ENCODE data around the gene AKAP10.

GRCh38 chr17:19958023-19958422 lies 19.6 kb downstream of the AKAP10 start:
- no peak for TF ChIP-seq CTCF (IDR thresholded peaks at IDR 0.05; ENCODE audit: low read length)
- no peak for TF ChIP-seq EZH2 (IDR thresholded peaks at IDR 0.05; ENCODE audit: borderline replicate concordance, low read length)

Measured in OCI-LY1 (cell line).